GM20431 (cell line): Measurements from ENCODE around the gene GBP4.

Experiments
- in situ Hi-C: fragments of 300-500 bp; cut with MseI, MboI; formaldehyde crosslinking; loops from one replicate; pipeline ENCODE4 v1.15.0; 2020; ENCODE audit warnings: low sequenced_read_pairs; ENCODE audit not compliant: unreplicated experiment

The GBP4 gene

GRCh38 chr1:89172468-89173143 lies 26.1 kb downstream of the GBP4 start:
- in situ Hi-C loops = no loop called here

- in situ Hi-C loops = no loop called here
Observed at GRCh38 chr1:89171067-89171438, 27.7 kb downstream of the GBP4 start.

- in situ Hi-C loops = no loop called here
Observed at GRCh38 chr1:89170170-89171066, 28.3 kb downstream of the GBP4 start.

GRCh38 chr1:89169166-89169565 lies 29.6 kb downstream of the GBP4 start:
- in situ Hi-C loops = no loop called here

GRCh38 chr1:89167590-89168230 lies 31.0 kb downstream of the GBP4 start:
- in situ Hi-C loops = no loop called here

- in situ Hi-C loops = no loop called here
Observed at GRCh38 chr1:89166705-89167104, 32.0 kb downstream of the GBP4 start.

GRCh38 chr1:89165811-89166210 lies 32.9 kb downstream of the GBP4 start:
- in situ Hi-C loops = no loop called here

- in situ Hi-C loops = no loop called here
Observed at GRCh38 chr1:89151047-89151446, 47.7 kb downstream of the GBP4 start.

GRCh38 chr1:89149976-89150375 lies 48.8 kb downstream of the GBP4 start:
- in situ Hi-C loops = no loop called here

GRCh38 chr1:89149229-89149628 lies 49.5 kb downstream of the GBP4 start:
- in situ Hi-C loops = no loop called here

- in situ Hi-C loops = no loop called here
Observed at GRCh38 chr1:89147678-89148658, 50.8 kb downstream of the GBP4 start.

- in situ Hi-C loops = no loop called here
Observed at GRCh38 chr1:89146721-89147120, 52.0 kb downstream of the GBP4 start.

GRCh38 chr1:89143484-89143883 lies 55.3 kb downstream of the GBP4 start:
- in situ Hi-C loops = no loop called here

- in situ Hi-C loops = no loop called here
Observed at GRCh38 chr1:89142160-89142559, 56.6 kb downstream of the GBP4 start.

- in situ Hi-C loops = no loop called here
Observed at GRCh38 chr1:89133747-89134146, 65.0 kb downstream of the GBP4 start.
